HAP-1 (cell line): ENCODE data around the gene EHBP1.
A peak's percentile ranks its signal among the peaks of the same experiment; 100 is the strongest.
"Not testable (repeated sequence)": the region's sequence is repeated elsewhere in the genome, so short reads cannot be mapped to it uniquely, and the experiment has no call there.

ENCODE experiments used
- DNase-seq, 2 experiments: peaks; one replicate each; pipeline ENCODE4 v3.0.0-alpha.2; 2016 to 2020; ENCODE audit warnings: low spot score in 2 of 2
- H3K27me3 ChIP-seq: fragments of 250-450 bp; sonication (Bioruptor Pico); 2 replicates; pipeline ENCODE4 v1.5.1; 2020; ENCODE audit warnings: low read depth, mild to moderate bottlenecking, moderate library complexity
- H3K36me3 ChIP-seq: fragments of 250-450 bp; sonication (Bioruptor Pico); replicated peaks from 2 replicates; pipeline ENCODE4 v1.5.1; 2020; ENCODE audit warnings: mild to moderate bottlenecking
- H3K4me1 ChIP-seq: fragments of 250-450 bp; sonication (Bioruptor Pico); 2 replicates; pipeline ENCODE4 v1.5.1; 2020; ENCODE audit warnings: mild to moderate bottlenecking
- H3K4me3 ChIP-seq: fragments of 250-450 bp; sonication (Bioruptor Pico); 2 replicates; pipeline ENCODE4 v1.5.1; 2020; ENCODE audit warnings: mild to moderate bottlenecking, moderate library complexity
- H3K9me3 ChIP-seq: fragments of 250-450 bp; sonication (Bioruptor Pico); 2 replicates; pipeline ENCODE4 v1.5.1; 2020; ENCODE audit warnings: mild to moderate bottlenecking, moderate library complexity
- in situ Hi-C: fragments of 300-500 bp; cut with MboI; formaldehyde crosslinking; loops from 3 replicates; pipeline ENCODE4 v1.14.3; 2020; ENCODE audit warnings: low sequenced_read_pairs, inconsistent platforms, mixed read lengths

The EHBP1 gene

DNA sequence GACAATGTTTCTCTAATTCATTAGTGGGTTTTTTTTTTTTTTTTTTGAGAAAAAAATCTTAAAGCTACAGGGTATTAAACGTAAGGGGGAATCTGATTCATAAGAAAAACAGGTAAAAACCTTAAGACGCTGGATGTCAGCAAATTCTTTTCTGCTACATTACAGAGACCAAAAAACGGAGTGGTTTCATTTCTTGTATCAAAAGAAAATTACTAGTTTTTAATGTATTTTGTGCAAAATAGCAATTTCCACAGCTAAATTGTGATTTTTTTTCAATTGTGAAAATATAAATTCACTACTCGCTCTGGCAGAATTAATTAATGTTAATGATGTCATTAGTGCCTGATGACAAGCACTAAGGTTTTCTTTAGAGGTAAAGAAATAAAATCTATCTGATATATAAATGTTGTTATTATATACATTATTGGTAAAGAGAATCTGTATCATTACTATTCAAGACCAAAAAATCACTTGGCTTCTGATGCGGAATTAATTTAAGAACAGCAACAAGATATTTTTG is 355.0 kb downstream of the EHBP1 start:
- in situ Hi-C loops = no loop called here
- H3K4me3 ChIP-seq = no peak overlapping the region
- H3K9me3 ChIP-seq = no peaks in the 10 kb centered on the region
- no peaks in the 10 kb centered on the region for H3K27me3 ChIP-seq
- no peak for DNase-seq
- H3K36me3 ChIP-seq = peaks cover 18% of the 10 kb centered on the region
- H3K4me1 ChIP-seq = no peaks in the 10 kb centered on the region; the same call in 1 of the 2 replicates

DNA sequence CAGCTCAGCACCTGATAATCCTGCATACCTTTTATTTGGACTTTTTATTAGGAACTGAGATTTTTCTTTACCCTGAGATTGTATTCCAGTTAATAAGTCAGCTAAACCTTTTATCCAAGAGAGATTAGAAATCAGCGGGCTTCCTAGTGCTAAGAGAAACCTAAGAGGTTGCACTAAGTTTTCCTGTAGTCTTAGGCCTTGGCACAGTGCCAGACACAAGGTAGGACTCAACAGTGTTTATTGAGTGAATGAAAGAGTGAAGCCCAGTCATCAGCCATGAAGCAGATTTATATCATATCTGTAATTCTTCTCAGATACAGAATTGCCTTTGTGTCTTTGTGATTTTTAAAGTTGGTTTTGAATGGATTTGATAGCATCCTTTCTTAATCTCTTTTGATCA is 358.7 kb downstream of the EHBP1 start:
- H3K4me1 ChIP-seq = no peaks in the 10 kb centered on the region; the same call in 1 of the 2 replicates
- DNase-seq = no peak
- H3K9me3 ChIP-seq = no peaks in the 10 kb centered on the region
- H3K36me3 ChIP-seq = no peaks in the 10 kb centered on the region
- H3K4me3 ChIP-seq = no peak overlapping the region
- no peaks in the 10 kb centered on the region for H3K27me3 ChIP-seq
- in situ Hi-C loops = no loop called here

DNA sequence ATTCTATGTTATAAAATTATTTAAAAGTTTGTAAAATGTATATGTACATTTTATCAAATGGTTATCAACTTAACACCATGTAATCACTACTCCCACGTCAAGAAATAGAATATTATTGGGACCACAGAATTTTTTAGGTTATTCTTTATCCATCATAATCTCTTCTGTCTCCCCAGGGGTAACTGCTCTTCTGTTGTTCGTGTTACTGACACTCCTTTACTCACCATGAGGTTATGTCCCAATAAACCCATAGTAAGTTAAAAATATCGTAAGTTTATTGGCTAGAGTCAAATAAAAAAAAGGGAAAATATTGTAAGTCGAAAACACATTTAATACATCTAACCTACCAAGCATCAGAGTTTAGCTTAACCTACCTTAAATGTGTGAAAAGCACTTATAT is 359.1 kb downstream of the EHBP1 start:
- no peak for DNase-seq
- no peak overlapping the region for H3K4me3 ChIP-seq
- no peaks in the 10 kb centered on the region for H3K36me3 ChIP-seq
- no peaks in the 10 kb centered on the region for H3K9me3 ChIP-seq
- no peaks in the 10 kb centered on the region; the same call in 1 of the 2 replicates for H3K4me1 ChIP-seq
- no peaks in the 10 kb centered on the region for H3K27me3 ChIP-seq
- in situ Hi-C loops = no loop called here

DNA sequence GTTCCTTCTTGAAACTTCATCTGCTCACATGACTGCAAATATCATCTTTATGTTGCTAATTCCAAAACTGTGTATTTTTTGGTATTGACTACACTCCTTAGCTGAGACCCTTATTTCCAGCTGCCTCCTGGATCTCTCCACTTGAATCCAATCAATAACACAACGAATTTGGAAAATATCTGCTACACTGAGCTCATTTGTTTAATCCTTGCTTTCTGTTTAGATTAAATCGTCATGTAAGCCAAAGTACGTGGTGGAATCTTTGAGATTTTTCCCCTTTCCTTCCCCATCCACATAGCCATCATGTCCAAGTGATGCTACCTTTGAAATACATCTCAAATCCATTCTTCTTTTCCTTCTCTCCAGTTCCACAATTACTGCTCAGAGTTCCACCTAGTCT is 360.8 kb downstream of the EHBP1 start:
- in situ Hi-C loops = no loop called here

DNA sequence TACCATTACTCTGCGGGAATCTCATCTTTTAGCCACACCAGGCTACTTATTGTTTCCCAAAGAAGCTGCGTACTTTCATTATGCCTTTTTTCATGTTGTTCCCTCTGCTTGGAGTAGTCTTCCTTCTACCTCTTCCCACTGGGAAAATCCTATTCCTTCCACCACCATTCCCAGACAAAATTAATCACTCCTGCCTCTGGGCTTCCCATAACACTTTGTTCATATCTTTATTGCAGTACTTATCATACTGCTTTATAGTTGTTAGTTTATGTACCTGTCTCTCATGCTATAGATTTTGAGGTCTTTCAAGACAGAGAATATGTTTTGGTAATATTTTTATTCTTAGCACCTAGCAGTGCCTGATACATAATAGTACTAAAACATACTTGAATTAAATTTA is 361.3 kb downstream of the EHBP1 start:
- Histone ChIP-seq H3K4me3 (no peak overlapping the region), H3K9me3 (no peaks in the 10 kb centered on the region), H3K4me1 (no peaks in the 10 kb centered on the region), H3K36me3 (no peaks in the 10 kb centered on the region), H3K27me3 (no peaks in the 10 kb centered on the region)
- no peak for DNase-seq
- in situ Hi-C loops = no loop called here

More for the DNA sequence above, 360.8 kb downstream of the EHBP1 start:
- H3K9me3 ChIP-seq = no peaks in the 10 kb centered on the region
- no peaks in the 10 kb centered on the region for H3K27me3 ChIP-seq
- DNase-seq = no peak
- no peaks in the 10 kb centered on the region for H3K36me3 ChIP-seq
- H3K4me3 ChIP-seq = no peak overlapping the region
- no peaks in the 10 kb centered on the region for H3K4me1 ChIP-seq

DNA sequence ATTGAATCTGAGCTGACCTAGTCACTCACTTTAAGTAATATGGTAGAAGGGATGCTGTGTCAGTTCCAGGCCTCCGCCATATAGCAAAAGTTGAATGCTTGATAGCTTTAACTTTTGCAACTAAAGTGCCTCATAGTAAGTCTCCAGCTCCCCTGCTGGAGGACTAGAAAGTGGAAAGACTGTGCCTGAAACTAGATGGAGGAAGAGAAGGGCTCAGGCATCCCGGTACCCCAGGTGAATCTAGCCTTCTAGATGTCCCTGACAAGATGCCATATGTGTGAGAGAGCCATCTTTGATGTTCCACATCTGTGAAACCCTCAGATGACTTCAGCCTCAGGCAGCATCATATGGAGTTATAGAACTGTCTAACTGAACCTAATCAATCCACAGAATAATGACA is 366.2 kb downstream of the EHBP1 start:
- no peaks in the 10 kb centered on the region for H3K4me1 ChIP-seq
- H3K9me3 ChIP-seq = no peaks in the 10 kb centered on the region
- H3K27me3 ChIP-seq = no peaks in the 10 kb centered on the region
- no peak for DNase-seq
- H3K36me3 ChIP-seq = no peaks in the 10 kb centered on the region
- H3K4me3 ChIP-seq = no peak overlapping the region
- in situ Hi-C loops = no loop called here

DNA sequence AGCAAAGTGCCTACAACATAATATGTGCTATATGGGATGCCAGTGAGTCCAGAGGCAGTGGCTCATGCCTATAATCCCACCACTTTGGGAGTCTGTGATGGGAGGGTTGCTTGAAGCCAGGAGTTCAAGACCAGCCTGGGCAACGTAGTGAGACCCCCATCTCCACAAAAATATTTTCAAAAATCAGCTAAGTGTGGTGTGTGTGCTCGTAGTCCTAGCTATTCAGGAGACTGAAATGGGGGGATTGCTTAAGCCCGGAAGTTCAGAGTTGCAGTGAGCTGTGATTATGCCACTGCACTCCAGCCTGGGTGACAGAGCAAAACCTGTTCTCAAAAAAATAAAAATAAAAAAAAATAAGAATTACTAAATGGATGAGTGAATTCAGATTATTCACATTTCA is 368.5 kb downstream of the EHBP1 start:
- H3K4me3 ChIP-seq = no peak overlapping the region
- no peak for DNase-seq
- no peaks in the 10 kb centered on the region for H3K36me3 ChIP-seq
- no peaks in the 10 kb centered on the region for H3K4me1 ChIP-seq
- in situ Hi-C loops = no loop called here
- H3K9me3 ChIP-seq = no peaks in the 10 kb centered on the region
- no peaks in the 10 kb centered on the region for H3K27me3 ChIP-seq

DNA sequence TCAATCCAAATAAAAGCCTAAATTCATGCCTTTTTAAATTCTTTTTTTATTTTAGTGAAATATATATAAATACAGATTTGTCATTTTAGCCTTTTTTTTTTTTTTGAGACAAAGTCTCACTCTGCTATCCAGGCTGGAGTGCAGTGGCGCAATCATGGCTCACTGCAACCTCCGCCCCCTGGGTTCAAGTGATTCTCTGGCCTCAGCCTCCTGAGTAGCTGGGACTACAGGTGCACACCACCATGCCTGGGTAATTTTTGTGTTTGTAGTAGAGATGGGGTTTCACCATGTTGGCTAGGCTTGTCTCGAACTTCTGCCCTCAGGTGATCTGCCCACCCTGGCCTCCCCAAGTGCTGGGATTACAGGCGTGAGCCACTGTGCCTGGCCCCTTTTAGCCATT is 368.9 kb downstream of the EHBP1 start:
- H3K27me3 ChIP-seq, H3K4me1 ChIP-seq, in situ Hi-C loops, DNase-seq, H3K4me3 ChIP-seq, H3K9me3 ChIP-seq, H3K36me3 ChIP-seq: not testable (repeated sequence)

DNA sequence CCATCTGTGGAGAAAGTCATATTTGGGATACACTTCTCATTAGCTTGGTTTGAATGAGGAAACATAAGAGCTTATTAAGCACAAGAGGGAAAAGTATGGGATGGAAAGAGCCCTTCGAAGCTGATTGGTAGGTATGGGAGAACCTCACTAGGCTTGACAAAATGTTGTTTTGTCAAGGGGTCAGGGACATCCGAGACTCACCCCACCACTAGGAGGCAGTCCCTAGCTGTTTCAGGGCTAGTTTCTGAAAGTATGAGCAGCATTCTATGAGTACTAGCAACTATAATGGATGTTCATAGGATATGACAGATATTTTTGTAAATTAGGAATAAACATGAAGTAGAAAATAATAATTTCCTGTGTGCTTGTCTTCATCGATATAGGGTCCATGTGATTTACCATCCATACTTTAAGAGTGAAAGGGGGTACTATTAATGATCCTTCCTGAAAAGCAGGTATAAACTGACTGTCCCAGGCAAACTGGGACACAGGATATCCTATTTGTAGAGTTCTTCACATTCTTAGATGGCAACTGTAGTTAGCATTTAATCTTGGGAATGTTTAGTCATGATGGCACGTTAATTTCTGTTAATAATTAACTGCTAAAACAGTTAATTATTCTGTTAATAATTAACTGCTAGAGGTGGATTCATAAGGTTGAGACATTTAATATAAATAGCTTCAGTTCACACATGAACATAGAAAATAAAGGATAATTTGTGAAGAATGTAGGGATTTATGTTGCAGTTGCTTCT is 373.5 kb downstream of the EHBP1 start:
- peak in 1 of 2 experiments; percentile 59 for DNase-seq
- H3K4me3 ChIP-seq = no peak overlapping the region
- H3K27me3 ChIP-seq = no peaks in the 10 kb centered on the region
- no peaks in the 10 kb centered on the region for H3K9me3 ChIP-seq
- no peaks in the 10 kb centered on the region for H3K4me1 ChIP-seq
- in situ Hi-C loops = no loop called here
- no peaks in the 10 kb centered on the region for H3K36me3 ChIP-seq

DNA sequence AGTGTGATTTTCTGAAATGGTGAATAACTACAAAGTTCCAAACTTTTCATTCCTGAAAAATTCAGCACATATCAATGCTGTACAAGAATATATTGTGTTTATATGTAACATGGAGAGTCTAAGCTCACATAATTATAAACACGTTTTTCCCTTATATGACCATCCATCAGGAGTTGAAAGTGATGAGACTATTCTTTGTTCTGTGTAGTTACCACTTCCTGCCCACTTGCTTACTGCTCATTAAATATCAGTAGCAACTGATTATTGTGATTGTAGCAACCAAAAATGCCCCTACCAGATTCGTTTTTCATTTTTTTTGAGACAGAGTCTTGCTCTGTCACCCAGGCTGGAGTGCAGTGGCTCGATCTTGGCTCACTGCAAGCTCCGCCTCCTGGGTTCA is 375.9 kb downstream of the EHBP1 start:
- Histone ChIP-seq H3K27me3 (no peaks in the 10 kb centered on the region), H3K4me1 (peaks cover 8% of the 10 kb centered on the region), H3K9me3 (no peaks in the 10 kb centered on the region), H3K4me3 (no peak overlapping the region), H3K36me3 (no peaks in the 10 kb centered on the region)
- DNase-seq = no peak
- in situ Hi-C loops = no loop called here

DNA sequence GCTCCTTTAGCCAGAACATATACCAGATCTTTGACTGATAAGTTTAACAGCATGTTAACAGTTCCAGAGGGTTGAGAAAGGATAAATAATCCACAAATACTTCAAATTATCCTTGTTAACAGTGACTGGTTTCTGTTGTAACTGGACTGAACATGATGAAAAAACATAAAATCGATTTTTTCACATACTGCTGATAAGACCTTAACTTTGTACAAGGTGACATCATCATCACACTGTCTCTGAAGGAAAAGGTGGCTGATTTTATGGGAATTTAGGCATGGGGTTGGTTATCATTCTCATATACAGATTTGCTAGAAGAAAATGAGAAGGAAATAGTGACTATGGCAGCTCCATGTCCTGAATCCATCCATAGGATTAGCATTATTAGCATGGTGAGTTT is 381.2 kb downstream of the EHBP1 start:
- no peaks in the 10 kb centered on the region for H3K9me3 ChIP-seq
- in situ Hi-C loops = no loop called here
- peaks cover 8% of the 10 kb centered on the region for H3K4me1 ChIP-seq
- no peaks in the 10 kb centered on the region for H3K36me3 ChIP-seq
- no peak for DNase-seq
- no peak overlapping the region for H3K4me3 ChIP-seq
- no peaks in the 10 kb centered on the region for H3K27me3 ChIP-seq

DNA sequence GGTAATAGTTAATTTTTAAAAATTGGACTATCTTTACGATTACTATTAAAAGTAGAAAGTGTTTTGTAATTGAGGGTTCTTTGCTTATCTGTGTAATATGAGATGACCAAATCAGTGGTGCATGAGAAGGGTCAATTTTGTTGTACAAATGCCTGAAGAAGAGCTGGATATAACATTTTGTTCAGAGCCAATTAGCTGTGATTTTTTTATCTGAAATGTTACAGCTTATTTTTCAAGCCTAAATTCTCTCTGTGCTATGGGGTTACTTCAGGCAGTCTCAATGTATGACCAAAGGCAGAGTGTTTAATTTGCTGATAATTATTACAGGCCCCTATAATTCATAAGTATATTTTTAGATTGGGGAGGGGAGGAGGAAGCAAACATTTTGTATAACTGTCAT is 386.9 kb downstream of the EHBP1 start:
- H3K4me3 ChIP-seq = no peak overlapping the region
- DNase-seq = no peak
- H3K36me3 ChIP-seq = no peaks in the 10 kb centered on the region
- H3K27me3 ChIP-seq = no peaks in the 10 kb centered on the region
- in situ Hi-C loops = no loop called here
- no peaks in the 10 kb centered on the region; the same call in 1 of the 2 replicates for H3K4me1 ChIP-seq
- H3K9me3 ChIP-seq = no peaks in the 10 kb centered on the region

DNA sequence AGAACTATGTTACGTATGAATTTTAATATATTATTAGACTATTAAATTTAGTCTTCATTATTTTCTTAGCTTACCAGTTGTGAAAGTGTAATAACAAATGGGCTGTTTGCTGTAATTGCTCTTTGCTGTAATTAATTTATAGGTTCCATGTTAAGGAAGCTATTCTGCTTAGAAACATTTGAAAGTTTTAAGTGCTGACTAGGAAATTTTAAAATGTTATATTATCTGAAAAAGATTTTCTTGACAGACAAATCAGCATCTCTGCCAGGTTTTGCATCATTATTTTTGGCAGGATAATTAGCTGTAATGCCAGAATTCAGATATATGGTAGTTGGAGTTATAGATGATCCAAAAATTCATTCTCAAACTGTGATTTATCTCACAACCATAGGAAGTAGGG is 387.3 kb downstream of the EHBP1 start:
- no peaks in the 10 kb centered on the region; the same call in 1 of the 2 replicates for H3K4me1 ChIP-seq
- no peak for DNase-seq
- no peaks in the 10 kb centered on the region for H3K36me3 ChIP-seq
- in situ Hi-C loops = no loop called here
- no peaks in the 10 kb centered on the region for H3K9me3 ChIP-seq
- H3K4me3 ChIP-seq = no peak overlapping the region
- no peaks in the 10 kb centered on the region for H3K27me3 ChIP-seq

DNA sequence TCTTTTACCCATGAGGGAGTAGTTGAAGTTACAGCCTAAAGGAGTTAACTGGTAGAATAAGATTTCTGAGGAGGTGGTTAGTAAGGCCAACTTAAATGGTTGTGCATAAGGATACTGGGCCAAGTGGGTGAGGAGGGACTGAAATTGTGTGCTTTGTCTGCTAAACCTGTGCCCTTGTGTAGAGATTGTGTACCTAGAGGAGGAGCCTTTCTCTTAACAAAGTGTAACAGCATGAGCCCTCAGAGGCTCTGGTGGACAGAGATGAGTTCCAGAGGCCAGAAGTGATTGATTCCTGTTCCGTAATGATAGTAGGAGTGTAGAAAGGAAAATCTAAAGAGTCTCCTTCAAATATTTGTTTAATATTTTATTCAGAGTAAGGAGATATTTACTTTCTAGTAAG is 388.0 kb downstream of the EHBP1 start:
- no peak for DNase-seq
- H3K27me3 ChIP-seq = no peaks in the 10 kb centered on the region
- in situ Hi-C loops = no loop called here
- no peaks in the 10 kb centered on the region; the same call in 1 of the 2 replicates for H3K4me1 ChIP-seq
- H3K4me3 ChIP-seq = no peak overlapping the region
- no peaks in the 10 kb centered on the region for H3K36me3 ChIP-seq
- no peaks in the 10 kb centered on the region for H3K9me3 ChIP-seq
